Endothelial cell of umbilical vein (primary cell): Measurements from ENCODE around the gene PHACTR1. TPM values are rescaled to one million over a fixed set of nuclear protein-coding genes. Genes with fewer than 3 reads are reported as not detected.

Experiments
- BruUV-seq: library from RNA; stranded (reverse); fragments of 400-500 nt; replicated peaks from 2 replicates; lab custom pipeline; 2021; lab: Mats Ljungman, UMichigan
- CTCF ChIA-PET: fragments of 300-600, 350-600 bp; sonication (Branson Sonifier 250); formaldehyde crosslinking; loops from one replicate; lab custom pipeline; 2021; ENCODE audit warnings: antibody characterized with exemption, inconsistent platforms; lab: Charles Lee
- POLR2A ChIA-PET: fragments of 300-600, 350-600 bp; sonication (Branson Sonifier 250); formaldehyde crosslinking; loops from one replicate; lab custom pipeline; 2021; ENCODE audit warnings: antibody characterized with exemption, inconsistent platforms; lab: Charles Lee
- DNase-seq: peaks from one replicate; pipeline ENCODE4 v3.0.0-alpha.2; 2011; ENCODE audit warnings: low read depth, low spot score
- FAIRE-seq: peaks from 2 replicates; lab custom pipeline; 2011; peaks lifted over from hg19 to GRCh38; lab: Jason Lieb, UNC
- H2AFZ ChIP-seq: 2 replicates; pipeline ENCODE4 v1.6.0; 2012; ENCODE audit warnings: low read depth, low read length, control low read depth, inconsistent platforms
- H3K27ac ChIP-seq: 2 replicates; pipeline ENCODE4 v1.5.1; 2011; ENCODE audit warnings: low read depth, mild to moderate bottlenecking, control low read depth, low read length, moderate library complexity; ENCODE audit not compliant: insufficient read depth
- H3K27me3 ChIP-seq, 2 experiments: 2 replicates each; pipeline versions ENCODE4 v1.6.0 to v1.6.1; 2011; ENCODE audit warnings: low read length in 2 of 2, mixed read lengths in 1 of 2; ENCODE audit not compliant: control insufficient read depth in 2 of 2, insufficient read depth in 2 of 2
- H3K36me3 ChIP-seq, 2 experiments: 2 replicates in 1 of 2; 3 replicates in 1 of 2; pipeline ENCODE4 v1.5.1; 2011; ENCODE audit warnings: low read length in 2 of 2, mild to moderate bottlenecking in 1 of 2, moderate library complexity in 1 of 2; ENCODE audit not compliant: control insufficient read depth in 2 of 2, insufficient read depth in 2 of 2; ENCODE audit errors: extremely low read depth in 1 of 2
- H3K4me1 ChIP-seq: 3 replicates; pipeline ENCODE4 v1.5.1; 2011; ENCODE audit warnings: mild to moderate bottlenecking, low read length; ENCODE audit not compliant: control insufficient read depth, insufficient read depth; ENCODE audit errors: extremely low read depth
- H3K4me2 ChIP-seq: 2 replicates; pipeline ENCODE4 v1.6.1; 2011; ENCODE audit warnings: low read length, control low read depth, mixed read lengths; ENCODE audit not compliant: insufficient read depth
- H3K4me3 ChIP-seq, 3 experiments: fragments of 200-600 bp in 1 of 3; sonication (generic), shearing (Covaris generic) in 1 of 3; replicated peaks in 1 of 3; 2 replicates each; pipeline ENCODE4 v1.5.1; 2011 to 2016; ENCODE audit warnings: control low read depth in 3 of 3, low read length in 3 of 3, mild to moderate bottlenecking in 2 of 3, inconsistent platforms in 1 of 3, low read depth in 1 of 3, moderate library complexity in 1 of 3; ENCODE audit not compliant: insufficient read depth in 1 of 3
- H3K79me2 ChIP-seq: 2 replicates; pipeline ENCODE4 v1.6.0; 2012; ENCODE audit warnings: low read length, inconsistent platforms; ENCODE audit not compliant: control insufficient read depth, insufficient read depth
- H3K9ac ChIP-seq: replicated peaks from 2 replicates; pipeline ENCODE3; 2011; ENCODE audit warnings: low read length, control low read depth; ENCODE audit not compliant: insufficient read depth; ENCODE audit errors: extremely low read depth
- H3K9me1 ChIP-seq: replicated peaks from 3 replicates; pipeline ENCODE4 v1.6.0; 2011; ENCODE audit warnings: mild to moderate bottlenecking, low read length; ENCODE audit not compliant: control insufficient read depth, insufficient read depth; ENCODE audit errors: extremely low read depth
- H3K9me3 ChIP-seq: replicated peaks from 2 replicates; pipeline ENCODE4 v1.5.1; 2012; ENCODE audit warnings: low read length, inconsistent platforms; ENCODE audit not compliant: control insufficient read depth, insufficient read depth
- H4K20me1 ChIP-seq: replicated peaks from 2 replicates; pipeline ENCODE3; 2011; ENCODE audit warnings: mild to moderate bottlenecking, low read length; ENCODE audit not compliant: control insufficient read depth, insufficient read depth; ENCODE audit errors: extremely low read depth
- CTCF ChIP-seq, 2 donors: IDR thresholded peaks; 1 replicate in 1 of 2; 2 replicates in 1 of 2; pipeline ENCODE4 v1.5.1; 2011; ENCODE audit warnings: low read length in 2 of 2, mild to moderate bottlenecking in 2 of 2, moderate library complexity in 2 of 2, control low read depth in 1 of 2, inconsistent platforms in 1 of 2, low read depth in 1 of 2; ENCODE audit not compliant: insufficient read depth in 1 of 2; ENCODE audit errors: extremely low read depth in 1 of 2
- EZH2 ChIP-seq: IDR thresholded peaks from 2 replicates; pipeline ENCODE4 v1.6.1; 2012; ENCODE audit warnings: borderline replicate concordance, low read depth, mild to moderate bottlenecking, moderate library complexity, low read length, inconsistent platforms; ENCODE audit not compliant: severe bottlenecking
- FOS ChIP-seq: IDR thresholded peaks from 2 replicates; pipeline ENCODE4 v1.6.1; 2011; ENCODE audit warnings: mild to moderate bottlenecking, low read length, moderate library complexity, borderline replicate concordance; ENCODE audit not compliant: insufficient read depth
- GATA2 ChIP-seq: IDR thresholded peaks from 2 replicates; pipeline ENCODE4 v1.7.0; 2011; ENCODE audit warnings: low read depth, mild to moderate bottlenecking, moderate library complexity, mixed read lengths, low read length; ENCODE audit not compliant: insufficient read length, insufficient read depth
- JUN ChIP-seq: IDR thresholded peaks from 2 replicates; pipeline ENCODE4 v1.6.1; 2011; ENCODE audit warnings: borderline replicate concordance, low read depth; ENCODE audit not compliant: insufficient read length, insufficient read depth
- MAX ChIP-seq: IDR thresholded peaks from 2 replicates; pipeline ENCODE4 v1.6.1; 2011; ENCODE audit not compliant: insufficient read depth, insufficient read length
- MYC ChIP-seq: IDR thresholded peaks from one replicate; pipeline ENCODE4 v1.6.1; 2011; ENCODE audit warnings: mild to moderate bottlenecking, low read depth, low read length
- POLR2A ChIP-seq: IDR thresholded peaks from 2 replicates; pipeline ENCODE4 v1.6.1; 2012; ENCODE audit warnings: low read depth, mild to moderate bottlenecking, control low read depth, low read length
- POLR2AphosphoS5 ChIP-seq: IDR thresholded peaks from 2 replicates; pipeline ENCODE4 v1.6.1; 2012; ENCODE audit warnings: low read depth, mild to moderate bottlenecking, control low read depth, low read length, moderate library complexity; ENCODE audit not compliant: insufficient read depth
- dilution Hi-C: fragments of 300-500 bp; cut with MboI; formaldehyde crosslinking; loops from one replicate; pipeline ENCODE4 v1.15.0; 2019; ENCODE audit warnings: low sequenced_read_pairs; ENCODE audit not compliant: extremely low pct_ligation_motif_present
- intact Hi-C: fragments of 100-400 bp; cut with micrococcal nuclease; formaldehyde crosslinking; loops from one replicate; pipeline ENCODE4 v1.10.0; 2022
- polyA plus RNA-seq, 4 experiments: library from polyadenylated mRNA; depleted of rRNA in 3 of 4; stranded (reverse) in 3 of 4; unstranded in 1 of 4; fragments of >200 nt; gene quantifications; 2 replicates each; pipeline versions ENCODE4 v1.2.1 to v1.2.3, GENCODE V29; 2011 to 2012; ENCODE audit warnings: missing spikeins in 1 of 4
- total RNA-seq: library from RNA; stranded (reverse); gene quantifications from 2 replicates; pipeline ENCODE4 v1.2.3, GENCODE V29; 2021

PHACTR1 gene
- total and polyA plus RNA-seq, 2 donors (not counting 3 experiments of a cell fraction or from before 2014, with no cell fraction given) = 2.4 to 23.2 TPM

- no peak for FAIRE-seq
- no TSS peak for BruUV-seq
- no peaks in the 10 kb centered on the region for H3K79me2 ChIP-seq
- no peaks in the 10 kb centered on the region for H3K9me1 ChIP-seq
- H3K9me3 ChIP-seq = no peaks in the 10 kb centered on the region
- intact Hi-C loops (no loop called here), dilution Hi-C loops (no loop called here)
- no peak overlapping the region for H3K27ac ChIP-seq
- no peak overlapping the region for H3K9ac ChIP-seq
- peaks cover 2% of the 10 kb centered on the region in 2 experiments for H3K36me3 ChIP-seq
- TF ChIP-seq POLR2A = no peak
- TF ChIP-seq FOS = no peak
- TF ChIP-seq MYC = no peak
- no peak for TF ChIP-seq POLR2AphosphoS5
- no peak for TF ChIP-seq EZH2
- TF ChIP-seq MAX = no peak
- no peak for TF ChIP-seq GATA2
- no peak for TF ChIP-seq CTCF (IDR thresholded peaks at IDR 0.05; ENCODE audit: extremely low read depth in 1 of 2, insufficient read depth in 1 of 2, low read depth in 1 of 2, low read length in 2 of 2)
- TF ChIP-seq JUN = no peak
- ChIA-PET CTCF (no interaction called here), POLR2A (no interaction called here)
- no peak overlapping the region for H2AFZ ChIP-seq
- no peaks in the 10 kb centered on the region for H4K20me1 ChIP-seq
- no peak overlapping the region for H3K4me2 ChIP-seq
- no peak for DNase-seq
- H3K4me3 ChIP-seq = no peak overlapping the region
- H3K27me3 ChIP-seq = no peaks in the 10 kb centered on the region
- H3K4me1 ChIP-seq = no peaks in the 10 kb centered on the region
Measured at GRCh38 chr6:13287104-13287503, 570.5 kb downstream of the PHACTR1 start.
